ENCODE measurements around the gene CHAF1A.
A peak's percentile ranks its signal among the peaks of the same experiment; 100 is the strongest.

Gene CHAF1A

GRCh38 chr19:4402171-4403004 lies at the start of gene CHAF1A:
TSS of gene CHAF1A (plus strand) at chr19:4402640. CDS start at chr19:4402763, 123 bp downstream.
- Mint-ChIP-seq H3K27me3 (no peaks in the 10 kb centered on the region), H3K4me3 (peak within 1 kb of the TSS; percentile 91), H3K36me3 (peaks cover 24% of the 10 kb centered on the region), H3K4me1 (peaks cover 71% of the 10 kb centered on the region), H3K27ac (peak within 1 kb of the TSS; percentile 96), H3K9me3 (no peaks in the 10 kb centered on the region)
- CTCF ChIA-PET, result interaction anchor here (0.9 to 3.2 kb wide), 7 partner anchors 22 to 155 kb away, joined by 4 to 14 read pairs (median 5); partner anchors contain the start of genes HDGFL2 and YJU2
- peak; percentile 100 for DNase-seq

GRCh38 chr19:4352701-4353121 lies 49.7 kb upstream of the CHAF1A start:
- Mint-ChIP-seq H3K36me3 (peaks cover 13% of the 10 kb centered on the region), H3K4me3 (no peak overlapping the region), H3K9me3 (no peaks in the 10 kb centered on the region), H3K27ac (no peak overlapping the region), H3K4me1 (peaks cover 2% of the 10 kb centered on the region), H3K27me3 (peaks cover 2% of the 10 kb centered on the region)
- CTCF ChIA-PET, result interaction anchor here (0.6 to 4.9 kb wide), 22 partner anchors 9 to 120 kb away, joined by 3 to 72 read pairs (median 4); partner anchors contain the start of genes CHAF1A, MPND and SH3GL1
- peak; percentile 70 for DNase-seq

- no peak overlapping the region for H3K4me3 Mint-ChIP-seq
- CTCF ChIA-PET, result interaction anchor here (1.4 to 4.9 kb wide), 3 partner anchors 15 to 87 kb away, joined by 3 to 72 read pairs (median 4); no protein-coding TSS in a partner anchor
- H3K4me1 Mint-ChIP-seq, result peaks cover 2% of the 10 kb centered on the region
- peak overlapping the region; percentile 58 for H3K27ac Mint-ChIP-seq
- peaks cover 4% of the 10 kb centered on the region for H3K27me3 Mint-ChIP-seq
- no peak for DNase-seq
- H3K9me3 Mint-ChIP-seq, result no peaks in the 10 kb centered on the region
- peaks cover 14% of the 10 kb centered on the region for H3K36me3 Mint-ChIP-seq
Observed at GRCh38 chr19:4354282-4354681, 48.2 kb upstream of the CHAF1A start.

- no peaks in the 10 kb centered on the region for H3K4me1 Mint-ChIP-seq
- peaks cover 4% of the 10 kb centered on the region for H3K27me3 Mint-ChIP-seq
- H3K27ac Mint-ChIP-seq, result no peak overlapping the region
- CTCF ChIA-PET, result interaction anchor here (4.9 kb wide), 1 partner anchor 88 kb away, joined by 72 read pairs; no protein-coding TSS in a partner anchor
- DNase-seq, result no peak
- no peak overlapping the region for H3K4me3 Mint-ChIP-seq
- no peaks in the 10 kb centered on the region for H3K9me3 Mint-ChIP-seq
- H3K36me3 Mint-ChIP-seq, result peaks cover 14% of the 10 kb centered on the region
Observed at GRCh38 chr19:4354897-4355296, 47.5 kb upstream of the CHAF1A start.

GRCh38 chr19:4357095-4357797 lies 45.2 kb upstream of the CHAF1A start:
- CTCF ChIA-PET, result interaction anchor here (3.0 kb wide), 1 partner anchor 90 kb away, joined by 16 read pairs; no protein-coding TSS in a partner anchor
- Mint-ChIP-seq H3K4me1 (no peaks in the 10 kb centered on the region), H3K27ac (no peak overlapping the region), H3K9me3 (no peaks in the 10 kb centered on the region), H3K36me3 (peaks cover 23% of the 10 kb centered on the region), H3K27me3 (peaks cover 4% of the 10 kb centered on the region), H3K4me3 (no peak overlapping the region)
- no peak for DNase-seq

- Mint-ChIP-seq H3K36me3 (peaks cover 22% of the 10 kb centered on the region), H3K27me3 (peaks cover 4% of the 10 kb centered on the region), H3K9me3 (no peaks in the 10 kb centered on the region), H3K27ac (no peak overlapping the region), H3K4me1 (no peaks in the 10 kb centered on the region), H3K4me3 (no peak overlapping the region)
- DNase-seq, result no peak
- CTCF ChIA-PET, result interaction anchor here (3.0 kb wide), 1 partner anchor 90 kb away, joined by 16 read pairs; no protein-coding TSS in a partner anchor
Observed at GRCh38 chr19:4357921-4358326, 44.5 kb upstream of the CHAF1A start.

GRCh38 chr19:4358709-4359626 lies 43.5 kb upstream of the CHAF1A start:
- H3K4me3 Mint-ChIP-seq, result no peak overlapping the region
- no peaks in the 10 kb centered on the region for H3K9me3 Mint-ChIP-seq
- peak overlapping the region; percentile 79 for H3K27ac Mint-ChIP-seq
- no peaks in the 10 kb centered on the region for H3K4me1 Mint-ChIP-seq
- DNase-seq, result no peak
- H3K27me3 Mint-ChIP-seq, result peaks cover 4% of the 10 kb centered on the region
- CTCF ChIA-PET, result interaction anchor here (0.8 to 3.0 kb wide), 2 partner anchors 41 to 92 kb away, joined by 3 to 16 read pairs; partner anchors contain the start of gene SH3GL1
- H3K36me3 Mint-ChIP-seq, result peaks cover 24% of the 10 kb centered on the region

GRCh38 chr19:4359627-4360000 lies 42.8 kb upstream of the CHAF1A start:
- H3K27ac Mint-ChIP-seq, result no peak overlapping the region
- H3K4me1 Mint-ChIP-seq, result no peaks in the 10 kb centered on the region
- no peak overlapping the region for H3K4me3 Mint-ChIP-seq
- peaks cover 4% of the 10 kb centered on the region for H3K27me3 Mint-ChIP-seq
- CTCF ChIA-PET, result interaction anchor here (0.8 kb wide), 1 partner anchor 41 kb away, joined by 3 read pairs; the partner anchor contains the start of gene SH3GL1
- H3K9me3 Mint-ChIP-seq, result no peaks in the 10 kb centered on the region
- no peak for DNase-seq
- peaks cover 25% of the 10 kb centered on the region for H3K36me3 Mint-ChIP-seq

- peak overlapping the region; percentile 69 for H3K27ac Mint-ChIP-seq
- DNase-seq, result no peak
- H3K27me3 Mint-ChIP-seq, result peaks cover 4% of the 10 kb centered on the region
- peaks cover 28% of the 10 kb centered on the region for H3K36me3 Mint-ChIP-seq
- CTCF ChIA-PET, result no interaction called here
- H3K4me3 Mint-ChIP-seq, result no peak overlapping the region
- no peaks in the 10 kb centered on the region for H3K4me1 Mint-ChIP-seq
- H3K9me3 Mint-ChIP-seq, result no peaks in the 10 kb centered on the region
Observed at GRCh38 chr19:4360081-4360569, 42.3 kb upstream of the CHAF1A start.

GRCh38 chr19:4360641-4361151 lies 41.7 kb upstream of the CHAF1A start:
- Mint-ChIP-seq H3K36me3 (peaks cover 28% of the 10 kb centered on the region), H3K4me3 (no peak overlapping the region)

GRCh38 chr19:4361152-4362046 lies 41.0 kb upstream of the CHAF1A start:
- no peaks in the 10 kb centered on the region for H3K9me3 Mint-ChIP-seq
- peaks cover 4% of the 10 kb centered on the region for H3K27me3 Mint-ChIP-seq
- CTCF ChIA-PET, result interaction anchor here (0.5 to 1.2 kb wide), 3 partner anchors 9 to 94 kb away, joined by 3 to 5 read pairs (median 3); no protein-coding TSS in a partner anchor
- H3K36me3 Mint-ChIP-seq, result peaks cover 26% of the 10 kb centered on the region
- peaks cover under 1% of the 10 kb centered on the region for H3K4me1 Mint-ChIP-seq
- no peak for DNase-seq
- no peak overlapping the region for H3K4me3 Mint-ChIP-seq
- no peak overlapping the region for H3K27ac Mint-ChIP-seq

More at GRCh38 chr19:4360641-4361151, 41.7 kb upstream of the CHAF1A start:
- CTCF ChIA-PET, result interaction anchor here (0.5 to 1.2 kb wide), 2 partner anchors 8 to 16 kb away, joined by 3 to 5 read pairs; no protein-coding TSS in a partner anchor
- DNase-seq, result no peak
- Mint-ChIP-seq H3K27me3 (peaks cover 4% of the 10 kb centered on the region), H3K27ac (peak overlapping the region; percentile 69), H3K9me3 (no peaks in the 10 kb centered on the region), H3K4me1 (no peaks in the 10 kb centered on the region)
